ENCODE data around the gene ZNF518A. TPM values are rescaled to one million over a fixed set of nuclear protein-coding genes. Genes with fewer than 3 reads are reported as not detected.

The ZNF518A gene
- total and polyA plus RNA-seq, 2 of the 13 experiments (the other 11 are each of a cell fraction or from before 2014, with no cell fraction given): 21.7 to 37.1 TPM

DNA sequence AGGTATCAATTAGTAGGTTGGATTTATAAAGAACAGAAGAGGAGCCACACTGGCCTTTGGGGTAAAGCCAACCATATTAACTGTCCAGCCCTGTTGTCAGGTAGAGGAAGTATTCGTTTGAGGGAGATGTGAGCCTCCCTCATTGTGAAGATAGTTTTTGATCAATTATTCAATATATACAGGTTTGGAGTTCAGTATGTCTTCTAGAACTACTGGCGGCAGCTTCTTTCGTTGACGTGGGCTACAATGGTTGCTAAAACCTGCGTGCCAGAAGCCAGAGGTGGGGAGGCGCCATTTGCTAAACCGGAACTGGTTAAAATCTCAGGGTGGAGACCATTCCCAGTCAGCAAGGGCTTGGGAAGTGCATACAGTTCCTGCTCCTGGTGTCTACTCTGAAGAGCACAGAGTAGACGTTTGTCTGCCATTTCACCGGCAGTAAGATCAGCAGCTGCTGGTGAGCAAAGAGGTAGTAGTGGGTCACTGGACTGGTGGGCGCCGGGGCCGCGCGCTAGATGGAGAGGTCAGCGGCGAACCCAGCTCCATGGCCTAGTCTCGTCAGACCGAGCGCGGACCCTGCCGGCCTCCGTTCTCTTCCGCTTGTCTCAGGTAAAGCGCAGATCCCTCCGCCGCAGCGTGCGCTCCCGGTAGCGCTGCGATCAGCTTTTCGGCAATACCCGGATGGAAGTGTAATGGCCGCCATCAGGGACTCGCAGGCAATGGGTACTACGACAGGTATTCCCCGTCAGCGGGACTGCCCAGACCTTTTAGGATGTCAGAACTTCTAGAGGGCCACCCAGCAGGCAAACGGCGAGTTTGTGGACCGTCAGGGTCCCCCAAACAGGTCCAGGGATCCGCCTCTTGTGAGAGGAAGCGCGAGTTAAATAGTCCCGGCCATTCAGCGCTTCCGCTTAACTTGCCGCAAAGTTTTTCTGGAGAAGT lies at the start of gene ZNF518A (continued):
- TF ChIP-seq, protein P1, sequence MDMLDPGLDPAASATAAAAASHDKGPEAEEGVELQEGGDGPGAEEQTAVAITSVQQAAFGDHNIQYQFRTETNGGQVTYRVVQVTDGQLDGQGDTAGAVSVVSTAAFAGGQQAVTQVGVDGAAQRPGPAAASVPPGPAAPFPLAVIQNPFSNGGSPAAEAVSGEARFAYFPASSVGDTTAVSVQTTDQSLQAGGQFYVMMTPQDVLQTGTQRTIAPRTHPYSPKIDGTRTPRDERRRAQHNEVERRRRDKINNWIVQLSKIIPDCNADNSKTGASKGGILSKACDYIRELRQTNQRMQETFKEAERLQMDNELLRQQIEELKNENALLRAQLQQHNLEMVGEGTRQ (IDR thresholded peaks at IDR 0.05; ENCODE audit: low read depth, low read length): no peak
- TF ChIP-seq, protein P1 (CRISPR knock-in tag; IDR thresholded peaks at IDR 0.05; ENCODE audit: borderline replicate concordance): 0 out of 2 replicates have a peak, but pooled peaks have one; percentile 20
- TF ChIP-seq, protein P2, sequence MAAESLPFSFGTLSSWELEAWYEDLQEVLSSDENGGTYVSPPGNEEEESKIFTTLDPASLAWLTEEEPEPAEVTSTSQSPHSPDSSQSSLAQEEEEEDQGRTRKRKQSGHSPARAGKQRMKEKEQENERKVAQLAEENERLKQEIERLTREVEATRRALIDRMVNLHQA (CRISPR knock-in tag; IDR thresholded peaks at IDR 0.05): no peak
- no peak for TF ChIP-seq U2AF2 (IDR thresholded peaks at IDR 0.05; ENCODE audit: low read depth, low read length)
- no peak for TF ChIP-seq SRSF4 (IDR thresholded peaks at IDR 0.05; ENCODE audit: low read depth, low read length, poor library complexity, severe bottlenecking)
- TF ChIP-seq, protein P3, sequence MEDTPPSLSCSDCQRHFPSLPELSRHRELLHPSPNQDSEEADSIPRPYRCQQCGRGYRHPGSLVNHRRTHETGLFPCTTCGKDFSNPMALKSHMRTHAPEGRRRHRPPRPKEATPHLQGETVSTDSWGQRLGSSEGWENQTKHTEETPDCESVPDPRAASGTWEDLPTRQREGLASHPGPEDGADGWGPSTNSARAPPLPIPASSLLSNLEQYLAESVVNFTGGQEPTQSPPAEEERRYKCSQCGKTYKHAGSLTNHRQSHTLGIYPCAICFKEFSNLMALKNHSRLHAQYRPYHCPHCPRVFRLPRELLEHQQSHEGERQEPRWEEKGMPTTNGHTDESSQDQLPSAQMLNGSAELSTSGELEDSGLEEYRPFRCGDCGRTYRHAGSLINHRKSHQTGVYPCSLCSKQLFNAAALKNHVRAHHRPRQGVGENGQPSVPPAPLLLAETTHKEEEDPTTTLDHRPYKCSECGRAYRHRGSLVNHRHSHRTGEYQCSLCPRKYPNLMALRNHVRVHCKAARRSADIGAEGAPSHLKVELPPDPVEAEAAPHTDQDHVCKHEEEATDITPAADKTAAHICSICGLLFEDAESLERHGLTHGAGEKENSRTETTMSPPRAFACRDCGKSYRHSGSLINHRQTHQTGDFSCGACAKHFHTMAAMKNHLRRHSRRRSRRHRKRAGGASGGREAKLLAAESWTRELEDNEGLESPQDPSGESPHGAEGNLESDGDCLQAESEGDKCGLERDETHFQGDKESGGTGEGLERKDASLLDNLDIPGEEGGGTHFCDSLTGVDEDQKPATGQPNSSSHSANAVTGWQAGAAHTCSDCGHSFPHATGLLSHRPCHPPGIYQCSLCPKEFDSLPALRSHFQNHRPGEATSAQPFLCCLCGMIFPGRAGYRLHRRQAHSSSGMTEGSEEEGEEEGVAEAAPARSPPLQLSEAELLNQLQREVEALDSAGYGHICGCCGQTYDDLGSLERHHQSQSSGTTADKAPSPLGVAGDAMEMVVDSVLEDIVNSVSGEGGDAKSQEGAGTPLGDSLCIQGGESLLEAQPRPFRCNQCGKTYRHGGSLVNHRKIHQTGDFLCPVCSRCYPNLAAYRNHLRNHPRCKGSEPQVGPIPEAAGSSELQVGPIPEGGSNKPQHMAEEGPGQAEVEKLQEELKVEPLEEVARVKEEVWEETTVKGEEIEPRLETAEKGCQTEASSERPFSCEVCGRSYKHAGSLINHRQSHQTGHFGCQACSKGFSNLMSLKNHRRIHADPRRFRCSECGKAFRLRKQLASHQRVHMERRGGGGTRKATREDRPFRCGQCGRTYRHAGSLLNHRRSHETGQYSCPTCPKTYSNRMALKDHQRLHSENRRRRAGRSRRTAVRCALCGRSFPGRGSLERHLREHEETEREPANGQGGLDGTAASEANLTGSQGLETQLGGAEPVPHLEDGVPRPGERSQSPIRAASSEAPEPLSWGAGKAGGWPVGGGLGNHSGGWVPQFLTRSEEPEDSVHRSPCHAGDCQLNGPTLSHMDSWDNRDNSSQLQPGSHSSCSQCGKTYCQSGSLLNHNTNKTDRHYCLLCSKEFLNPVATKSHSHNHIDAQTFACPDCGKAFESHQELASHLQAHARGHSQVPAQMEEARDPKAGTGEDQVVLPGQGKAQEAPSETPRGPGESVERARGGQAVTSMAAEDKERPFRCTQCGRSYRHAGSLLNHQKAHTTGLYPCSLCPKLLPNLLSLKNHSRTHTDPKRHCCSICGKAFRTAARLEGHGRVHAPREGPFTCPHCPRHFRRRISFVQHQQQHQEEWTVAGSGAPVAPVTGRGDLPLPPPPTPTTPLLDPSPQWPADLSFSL (CRISPR knock-in tag; IDR thresholded peaks at IDR 0.05): peak; percentile 48; the same call in 1 of the 2 replicates
- no peak for TF ChIP-seq KDM6A (CRISPR knock-in tag; IDR thresholded peaks at IDR 0.05; ENCODE audit: low read depth)
- TF ChIP-seq, protein P4, sequence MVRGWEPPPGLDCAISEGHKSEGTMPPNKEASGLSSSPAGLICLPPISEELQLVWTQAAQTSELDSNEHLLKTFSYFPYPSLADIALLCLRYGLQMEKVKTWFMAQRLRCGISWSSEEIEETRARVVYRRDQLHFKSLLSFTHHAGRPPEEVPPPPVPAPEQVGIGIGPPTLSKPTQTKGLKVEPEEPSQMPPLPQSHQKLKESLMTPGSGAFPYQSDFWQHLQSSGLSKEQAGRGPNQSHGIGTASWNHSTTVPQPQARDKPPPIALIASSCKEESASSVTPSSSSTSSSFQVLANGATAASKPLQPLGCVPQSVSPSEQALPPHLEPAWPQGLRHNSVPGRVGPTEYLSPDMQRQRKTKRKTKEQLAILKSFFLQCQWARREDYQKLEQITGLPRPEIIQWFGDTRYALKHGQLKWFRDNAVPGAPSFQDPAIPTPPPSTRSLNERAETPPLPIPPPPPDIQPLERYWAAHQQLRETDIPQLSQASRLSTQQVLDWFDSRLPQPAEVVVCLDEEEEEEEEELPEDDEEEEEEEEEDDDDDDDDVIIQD (CRISPR knock-in tag; IDR thresholded peaks at IDR 0.05; ENCODE audit: low read depth): peak; percentile 59; the same call in 1 of the 2 replicates
- 0 out of 2 replicates have a peak, but pooled peaks have one; percentile 23 for TF ChIP-seq GTF3A (CRISPR knock-in tag; conservative IDR thresholded peaks at IDR 0.05)
- peak; percentile 28; the same call in 1 of the 2 replicates for TF ChIP-seq MTF2 (CRISPR knock-in tag; IDR thresholded peaks at IDR 0.05; ENCODE audit: borderline replicate concordance)
- peak; percentile 86; the same call in 1 of the 2 replicates for TF ChIP-seq ZNF350 (CRISPR knock-in tag; IDR thresholded peaks at IDR 0.05; ENCODE audit: borderline replicate concordance, low read depth)
- peak; percentile 75; the same call in 1 of the 2 replicates for TF ChIP-seq KDM5B (CRISPR knock-in tag; IDR thresholded peaks at IDR 0.05; ENCODE audit: borderline replicate concordance)
